Measurements from ENCODE around the gene STAB2.

Gene STAB2, protein sequence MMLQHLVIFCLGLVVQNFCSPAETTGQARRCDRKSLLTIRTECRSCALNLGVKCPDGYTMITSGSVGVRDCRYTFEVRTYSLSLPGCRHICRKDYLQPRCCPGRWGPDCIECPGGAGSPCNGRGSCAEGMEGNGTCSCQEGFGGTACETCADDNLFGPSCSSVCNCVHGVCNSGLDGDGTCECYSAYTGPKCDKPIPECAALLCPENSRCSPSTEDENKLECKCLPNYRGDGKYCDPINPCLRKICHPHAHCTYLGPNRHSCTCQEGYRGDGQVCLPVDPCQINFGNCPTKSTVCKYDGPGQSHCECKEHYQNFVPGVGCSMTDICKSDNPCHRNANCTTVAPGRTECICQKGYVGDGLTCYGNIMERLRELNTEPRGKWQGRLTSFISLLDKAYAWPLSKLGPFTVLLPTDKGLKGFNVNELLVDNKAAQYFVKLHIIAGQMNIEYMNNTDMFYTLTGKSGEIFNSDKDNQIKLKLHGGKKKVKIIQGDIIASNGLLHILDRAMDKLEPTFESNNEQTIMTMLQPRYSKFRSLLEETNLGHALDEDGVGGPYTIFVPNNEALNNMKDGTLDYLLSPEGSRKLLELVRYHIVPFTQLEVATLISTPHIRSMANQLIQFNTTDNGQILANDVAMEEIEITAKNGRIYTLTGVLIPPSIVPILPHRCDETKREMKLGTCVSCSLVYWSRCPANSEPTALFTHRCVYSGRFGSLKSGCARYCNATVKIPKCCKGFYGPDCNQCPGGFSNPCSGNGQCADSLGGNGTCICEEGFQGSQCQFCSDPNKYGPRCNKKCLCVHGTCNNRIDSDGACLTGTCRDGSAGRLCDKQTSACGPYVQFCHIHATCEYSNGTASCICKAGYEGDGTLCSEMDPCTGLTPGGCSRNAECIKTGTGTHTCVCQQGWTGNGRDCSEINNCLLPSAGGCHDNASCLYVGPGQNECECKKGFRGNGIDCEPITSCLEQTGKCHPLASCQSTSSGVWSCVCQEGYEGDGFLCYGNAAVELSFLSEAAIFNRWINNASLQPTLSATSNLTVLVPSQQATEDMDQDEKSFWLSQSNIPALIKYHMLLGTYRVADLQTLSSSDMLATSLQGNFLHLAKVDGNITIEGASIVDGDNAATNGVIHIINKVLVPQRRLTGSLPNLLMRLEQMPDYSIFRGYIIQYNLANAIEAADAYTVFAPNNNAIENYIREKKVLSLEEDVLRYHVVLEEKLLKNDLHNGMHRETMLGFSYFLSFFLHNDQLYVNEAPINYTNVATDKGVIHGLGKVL (N-terminal part only)

DNA sequence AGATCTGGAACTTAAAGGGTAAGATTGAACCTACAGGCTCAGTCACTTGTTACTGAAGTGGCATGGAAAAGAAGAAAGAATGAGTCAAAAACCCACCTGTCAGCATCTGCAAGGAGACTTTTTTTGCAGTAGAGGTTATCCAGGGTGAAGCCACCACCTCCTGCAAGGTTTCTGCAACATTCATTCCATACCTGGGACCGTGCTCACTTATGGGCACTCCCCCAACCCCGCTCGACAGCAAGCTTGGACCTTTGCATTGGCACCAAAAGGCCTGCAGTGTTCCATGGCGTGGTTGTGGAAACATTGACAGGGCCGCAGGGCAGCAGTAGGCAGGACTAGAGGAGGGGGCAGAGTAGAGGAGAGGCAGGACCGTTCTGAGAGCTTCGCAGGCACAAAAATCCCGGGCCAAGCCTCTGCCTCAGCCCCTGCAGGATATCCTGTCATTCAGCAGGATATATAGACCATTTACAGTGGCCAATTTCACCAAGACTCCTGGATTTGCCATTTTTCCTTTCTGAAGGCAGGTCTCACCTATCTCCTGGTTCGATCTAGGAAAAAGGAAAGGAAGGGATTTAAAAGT is at the start of gene STAB2:
STAB2 (plus strand) TSS at position 483 of the 580 bp plus-strand sequence. CDS start 204 bp downstream, outside the sequence.
- DNase-seq: no peak

DNA sequence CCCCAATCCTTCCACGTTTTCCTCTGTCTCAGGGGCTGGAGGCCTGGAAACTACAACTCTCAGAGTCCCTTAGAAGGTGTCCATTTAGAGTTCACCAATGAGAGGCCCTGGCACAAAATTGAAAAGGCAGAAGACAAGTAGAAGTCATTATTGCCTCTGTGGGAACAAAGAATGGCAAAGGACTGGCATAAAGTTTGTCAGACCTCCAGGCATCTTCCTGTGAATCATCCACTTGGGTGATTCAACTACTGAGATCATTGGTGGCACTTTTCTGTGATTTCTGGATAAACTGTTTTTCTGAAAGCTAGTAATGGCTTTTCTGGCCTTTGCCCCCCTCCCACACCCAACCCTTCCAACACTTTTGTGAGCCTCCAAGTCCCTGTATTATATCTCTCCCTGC is 48.7 kb upstream of the STAB2 start:
- no peak for DNase-seq

DNA sequence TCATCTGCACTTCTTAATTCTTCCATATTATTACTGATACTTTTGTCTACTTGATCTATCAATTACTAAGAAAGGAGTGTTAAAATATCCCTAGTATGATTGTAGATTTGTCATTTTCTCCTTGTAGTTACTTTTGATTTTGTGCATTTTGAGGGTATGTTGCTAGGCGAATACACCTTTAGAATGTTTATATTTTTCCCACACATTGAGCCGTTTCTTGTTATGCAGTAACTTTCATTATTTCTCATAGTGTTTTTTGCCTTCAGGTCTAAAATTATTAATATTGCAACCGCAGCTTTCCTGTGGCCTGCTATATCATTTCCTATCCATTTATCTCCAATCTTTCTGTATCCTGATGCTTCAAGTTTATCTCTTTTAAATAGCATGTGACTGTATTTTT is 46.8 kb upstream of the STAB2 start:
- DNase-seq: no peak

DNA sequence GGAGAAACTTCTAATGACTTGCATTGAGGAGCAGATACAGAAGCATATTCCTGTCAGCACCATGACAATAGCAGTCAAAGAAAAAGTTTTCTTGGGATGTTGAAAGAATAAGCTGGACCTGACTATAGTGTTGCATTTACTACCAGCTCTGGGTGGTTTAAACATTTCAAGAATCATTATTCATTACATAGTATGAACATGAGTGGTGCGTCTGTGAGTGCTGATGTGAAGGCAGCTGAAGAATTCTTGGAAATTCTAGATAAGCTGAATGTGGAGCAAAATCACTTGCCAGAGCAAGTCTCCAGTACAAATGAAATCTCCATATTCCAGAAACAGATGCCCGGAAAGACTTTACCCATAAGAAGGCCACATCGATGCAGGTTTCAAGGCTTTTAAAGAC is 45.0 kb upstream of the STAB2 start:
- no peak for DNase-seq

DNA sequence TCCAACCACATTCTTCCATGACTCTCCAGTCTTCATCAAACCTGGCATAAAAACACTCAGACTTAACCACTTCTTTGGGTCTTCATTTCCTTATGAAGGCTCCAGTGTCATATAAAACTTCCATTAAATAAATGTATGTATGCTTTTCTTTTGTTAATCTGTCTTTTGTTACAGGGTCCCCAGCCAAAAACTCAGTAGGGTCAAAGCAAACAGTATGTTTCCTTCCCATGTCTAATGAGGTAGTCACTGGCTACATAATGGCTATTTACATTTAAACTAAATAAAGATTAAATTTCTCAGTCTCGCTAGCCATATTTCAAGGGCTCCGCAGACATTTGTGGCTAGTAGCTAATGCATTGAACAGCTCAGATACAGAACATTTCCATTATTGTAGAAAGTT is 40.1 kb upstream of the STAB2 start:
- DNase-seq: no peak

DNA sequence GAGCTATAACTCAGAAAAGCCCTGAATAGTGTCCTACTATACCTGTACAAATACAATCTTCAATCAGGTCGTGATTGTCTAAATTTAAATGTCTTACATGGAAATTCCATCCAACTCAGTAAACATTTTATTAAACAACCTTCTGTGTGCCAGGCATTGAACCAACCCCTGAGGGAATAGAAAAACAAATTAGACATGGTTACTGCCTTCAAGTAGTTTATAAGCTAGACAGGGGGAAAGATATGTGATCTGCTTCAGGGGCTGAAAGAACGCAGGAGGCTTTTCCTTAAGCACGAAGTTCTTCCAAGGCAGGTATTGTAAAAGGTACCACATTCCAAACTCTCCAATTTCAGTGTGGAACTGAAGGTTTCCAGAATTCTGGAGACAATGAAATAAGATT is 39.7 kb upstream of the STAB2 start:
- no peak for DNase-seq

DNA sequence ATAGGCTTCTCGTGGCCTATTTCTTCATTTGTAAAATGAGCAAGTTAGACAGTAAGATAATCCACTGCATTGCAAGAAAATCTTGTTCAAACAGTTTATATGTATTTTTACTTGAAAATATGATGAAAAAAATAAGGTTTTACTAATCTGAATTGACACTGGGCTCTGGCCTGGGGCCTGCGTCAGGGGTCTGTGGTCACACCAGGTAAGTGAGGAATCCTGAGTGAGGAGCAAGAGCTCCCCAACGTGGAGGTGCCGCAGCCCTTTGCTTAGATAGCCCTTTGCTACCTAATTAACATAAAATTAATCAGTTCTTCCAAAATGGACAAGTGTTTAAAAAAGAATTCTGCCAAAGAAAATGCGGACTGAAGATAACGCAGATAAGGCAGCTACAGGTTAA is 39.1 kb upstream of the STAB2 start:
- DNase-seq: no peak

DNA sequence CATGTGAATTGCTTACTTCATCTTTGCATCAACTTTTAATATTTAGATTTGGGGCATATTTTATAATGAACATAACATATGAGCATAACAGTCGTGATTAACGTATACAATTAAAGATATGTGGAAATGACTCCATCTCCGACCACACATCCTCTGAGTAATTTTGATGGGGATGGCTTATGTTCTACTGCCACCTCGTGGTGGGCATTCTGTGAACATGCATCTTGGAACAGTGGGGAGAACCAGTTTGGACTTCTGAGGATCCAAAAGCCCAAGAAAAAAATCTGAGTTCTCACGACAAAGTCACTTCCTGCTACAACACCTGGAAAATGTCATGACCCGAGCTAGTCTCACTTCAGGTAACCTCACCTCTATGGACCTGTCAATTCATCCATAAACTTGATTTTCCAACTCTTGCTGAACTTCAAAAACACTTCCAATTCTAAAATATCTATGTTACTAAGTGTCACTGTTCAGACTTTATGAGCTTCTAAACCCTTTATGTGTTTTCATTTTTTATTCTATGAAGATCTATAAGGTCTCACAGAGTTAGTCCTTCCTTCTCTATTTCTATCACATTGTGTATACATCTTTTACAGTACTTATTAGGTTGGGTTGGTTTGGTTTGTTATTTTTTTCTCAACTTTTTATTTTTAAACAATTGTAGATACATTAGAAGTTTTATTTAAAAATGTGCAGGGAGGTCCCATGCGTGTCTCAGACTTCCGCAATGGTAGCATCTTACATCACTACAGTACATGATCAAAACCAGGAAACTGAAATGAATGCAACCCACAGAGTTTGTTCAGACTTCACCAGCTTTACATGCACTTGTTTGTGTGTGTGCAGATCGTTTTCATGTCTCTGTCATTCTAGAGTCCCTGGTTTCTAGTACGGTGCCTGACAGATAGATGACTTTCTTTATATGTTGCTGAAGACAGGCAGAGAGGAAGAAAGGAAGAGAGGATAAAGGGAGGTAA is 38.2 kb upstream of the STAB2 start:
- peak; percentile 50 for DNase-seq

DNA sequence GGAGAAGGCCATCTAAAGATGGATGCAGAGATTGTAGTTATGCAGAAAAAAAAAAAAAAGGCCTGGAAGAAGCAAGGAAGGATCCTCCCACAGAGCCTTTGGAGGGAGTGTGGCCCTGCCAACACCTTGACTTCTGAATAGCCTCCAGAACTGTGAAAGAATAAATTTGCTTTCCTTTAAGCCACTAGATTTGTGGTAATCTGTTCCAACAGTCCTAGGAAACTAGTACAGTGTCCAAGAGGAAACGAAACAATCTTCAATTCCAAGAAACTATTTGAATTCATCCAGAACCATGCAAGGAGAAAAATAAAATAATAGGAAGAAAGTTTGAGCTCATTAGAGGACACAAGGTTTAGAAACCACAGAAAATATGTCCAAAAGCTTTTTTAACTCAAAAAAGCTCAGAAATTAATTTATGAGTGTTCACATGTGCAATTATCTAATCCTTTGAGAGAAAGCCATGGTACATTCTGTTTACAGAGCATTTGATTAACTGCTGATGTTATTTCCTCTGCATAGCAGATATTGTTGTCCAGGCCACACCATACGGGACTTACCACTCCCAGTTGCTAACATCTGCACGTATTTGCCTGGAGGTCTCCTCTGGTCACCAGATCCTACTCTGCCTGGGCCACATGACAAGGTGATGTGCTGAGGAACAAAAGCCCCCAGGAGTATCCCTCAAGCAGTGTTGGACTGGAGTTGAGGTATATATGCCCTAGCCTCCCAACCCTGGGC is 30.0 kb upstream of the STAB2 start:
- no peak for DNase-seq

DNA sequence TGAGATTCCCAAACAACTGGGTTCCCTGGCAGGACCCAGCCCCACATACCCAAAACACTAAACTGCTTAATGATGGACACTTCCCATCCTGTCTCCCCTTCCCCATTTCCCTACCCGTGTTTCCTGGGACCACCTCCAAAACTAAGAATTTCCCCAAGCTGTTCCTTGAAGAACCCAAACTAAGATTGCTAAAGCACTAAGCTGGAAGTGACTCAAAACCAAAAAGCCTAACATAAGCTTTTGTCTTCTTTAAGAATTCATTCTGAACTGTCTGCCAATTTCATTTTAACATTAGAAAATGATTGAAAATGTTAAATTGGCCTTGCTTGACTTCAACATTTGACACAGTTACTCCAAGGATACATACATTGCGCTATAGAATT is 29.5 kb upstream of the STAB2 start:
- DNase-seq: no peak

DNA sequence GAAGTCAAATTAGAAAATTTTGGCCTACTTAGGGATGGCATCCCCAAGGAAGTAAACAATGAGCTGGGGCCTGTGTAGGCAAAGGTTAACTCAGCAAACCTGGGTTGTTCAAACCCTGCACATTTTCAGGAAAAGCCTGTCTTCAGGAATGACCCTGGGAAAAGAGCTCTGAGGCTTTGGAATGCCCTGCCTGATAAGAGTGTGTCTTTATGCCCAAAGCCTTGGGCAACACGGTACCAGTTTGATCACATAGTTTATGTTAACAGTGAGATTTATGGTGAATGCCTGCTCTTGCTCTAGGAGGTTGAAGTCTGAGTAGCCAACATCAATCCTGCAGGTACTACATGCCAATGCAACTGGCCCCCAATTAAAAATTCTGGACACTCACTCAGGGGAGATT is 28.2 kb upstream of the STAB2 start:
- DNase-seq: no peak

DNA sequence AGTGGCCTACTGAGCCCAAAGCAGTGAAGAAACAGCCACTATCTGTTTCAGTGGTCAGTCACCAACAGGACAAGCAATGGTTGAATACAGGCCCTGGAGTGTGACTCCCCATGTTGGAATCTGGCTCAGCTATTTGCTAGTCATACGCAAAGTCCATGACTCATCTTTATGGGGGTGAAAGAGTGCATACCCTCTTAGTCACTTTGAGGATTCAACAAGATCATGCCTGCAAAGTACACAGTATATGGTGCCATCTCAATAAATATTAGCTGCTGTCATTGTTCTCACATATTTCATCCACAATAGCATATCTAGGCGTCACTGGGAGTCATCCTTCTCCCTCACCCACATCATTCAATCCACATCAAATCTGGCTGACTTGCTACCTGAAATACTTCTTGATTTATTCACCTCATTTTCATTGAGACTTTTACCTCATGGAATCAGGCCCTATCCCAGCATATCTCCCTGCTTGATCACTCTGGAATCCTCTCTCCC is 26.4 kb upstream of the STAB2 start:
- DNase-seq: no peak

DNA sequence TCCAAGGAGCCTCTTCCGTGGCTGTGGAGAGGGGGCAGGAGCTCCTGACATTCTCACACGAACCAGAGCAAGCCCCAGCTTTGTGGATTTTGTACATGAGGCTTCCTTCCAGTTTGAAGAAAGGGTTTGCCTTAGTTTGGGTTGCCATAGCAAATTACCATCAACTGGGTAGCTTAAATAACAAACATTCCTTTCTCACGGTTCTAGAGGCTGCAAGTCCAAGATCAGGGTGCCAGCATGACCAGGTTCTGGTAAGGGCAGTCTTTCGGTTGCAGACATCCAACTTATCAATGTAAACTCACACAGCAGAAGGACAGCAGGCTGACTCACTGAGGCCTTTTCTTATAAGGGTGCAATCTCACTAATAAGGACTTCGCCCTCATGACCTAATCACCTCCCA is 25.9 kb upstream of the STAB2 start:
- DNase-seq: no peak

DNA sequence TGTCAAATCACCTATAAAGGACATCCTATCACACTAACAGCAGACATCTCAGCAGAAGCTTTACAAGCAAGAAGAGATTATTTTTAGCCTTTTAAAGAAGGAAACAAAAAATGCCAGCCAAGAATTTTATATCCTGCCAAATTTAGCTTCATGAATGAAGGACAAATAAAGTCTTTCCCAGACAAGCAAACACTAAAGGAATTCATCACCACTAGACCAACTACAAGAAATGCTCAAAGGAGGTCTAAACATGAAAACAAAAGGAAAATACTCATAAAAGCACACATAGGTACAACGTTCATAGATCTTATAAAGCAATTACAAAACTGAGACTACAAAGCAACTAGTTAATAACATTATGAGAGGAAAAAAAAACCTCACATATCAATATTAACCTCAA is 20.7 kb upstream of the STAB2 start:
- no peak for DNase-seq

DNA sequence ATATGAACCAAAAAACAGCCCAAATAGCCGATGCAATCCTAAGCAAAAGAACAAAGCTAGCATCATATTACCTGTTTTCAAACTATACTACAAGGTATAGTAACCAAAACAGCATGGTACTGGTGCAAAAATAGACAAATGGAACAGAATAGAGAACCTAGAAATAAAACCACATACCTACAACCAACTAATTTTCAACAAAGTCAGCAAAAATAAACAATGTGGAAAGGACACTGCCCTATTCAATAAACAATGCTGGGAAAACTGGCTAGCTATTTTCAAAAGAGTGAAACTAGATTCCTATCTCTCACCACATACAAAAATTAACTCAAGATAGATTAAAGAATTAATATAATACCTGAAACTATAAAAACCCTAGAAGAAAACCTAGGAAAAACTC is 17.8 kb upstream of the STAB2 start:
- no peak for DNase-seq

DNA sequence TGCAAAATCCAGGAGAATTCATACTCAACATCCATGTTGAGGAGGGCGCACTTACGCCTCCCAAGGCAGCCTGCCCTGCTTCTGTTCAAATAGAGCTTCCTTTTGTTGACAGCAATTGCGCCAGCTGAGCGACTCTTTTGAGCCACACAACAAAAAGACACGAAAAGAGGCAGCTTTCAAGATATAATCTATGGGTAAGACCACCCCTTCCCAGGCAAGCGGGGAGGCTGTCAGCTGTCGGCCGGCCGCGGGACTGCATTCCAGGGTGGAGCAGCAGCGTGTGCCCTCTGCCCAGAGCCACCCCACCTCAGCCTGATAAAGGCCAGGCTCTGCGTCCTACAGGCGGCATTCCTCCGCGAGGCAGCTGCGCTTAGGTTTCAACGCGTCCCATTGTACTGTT is 15.8 kb upstream of the STAB2 start:
- no peak for DNase-seq

DNA sequence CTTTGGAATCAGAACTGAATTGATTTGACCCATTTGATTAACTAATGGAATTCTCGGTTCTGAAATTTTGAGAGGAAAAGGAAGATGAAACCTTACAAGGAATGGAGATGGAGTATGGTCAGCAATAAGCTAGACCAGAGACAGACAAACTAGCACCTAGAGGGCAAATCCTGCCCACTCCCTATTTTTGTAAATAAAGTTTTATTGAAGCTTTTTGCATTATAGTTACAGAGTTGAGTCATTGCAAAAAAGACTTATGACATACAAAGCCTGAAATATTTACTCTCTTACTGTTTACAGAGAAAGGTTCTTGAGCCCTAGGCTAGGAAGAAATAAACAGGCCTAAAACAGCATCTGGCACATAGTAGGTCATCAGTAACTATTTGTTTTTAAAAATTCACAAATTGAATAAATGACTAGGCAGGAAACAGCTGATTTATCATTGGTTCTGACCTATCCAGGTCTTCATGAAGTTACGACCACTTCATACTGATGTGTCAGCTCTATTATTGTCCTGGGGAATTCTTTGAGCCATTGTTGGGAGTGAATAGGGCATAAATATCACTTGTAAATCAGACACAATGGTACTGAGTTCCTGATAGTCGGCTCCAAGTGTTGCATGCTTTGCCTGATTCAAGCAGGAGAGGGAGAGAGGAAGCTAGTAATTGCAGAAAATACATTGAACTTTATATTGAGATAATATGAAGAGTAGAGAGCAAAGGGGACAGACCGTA is 14.6 kb upstream of the STAB2 start:
- DNase-seq: no peak

DNA sequence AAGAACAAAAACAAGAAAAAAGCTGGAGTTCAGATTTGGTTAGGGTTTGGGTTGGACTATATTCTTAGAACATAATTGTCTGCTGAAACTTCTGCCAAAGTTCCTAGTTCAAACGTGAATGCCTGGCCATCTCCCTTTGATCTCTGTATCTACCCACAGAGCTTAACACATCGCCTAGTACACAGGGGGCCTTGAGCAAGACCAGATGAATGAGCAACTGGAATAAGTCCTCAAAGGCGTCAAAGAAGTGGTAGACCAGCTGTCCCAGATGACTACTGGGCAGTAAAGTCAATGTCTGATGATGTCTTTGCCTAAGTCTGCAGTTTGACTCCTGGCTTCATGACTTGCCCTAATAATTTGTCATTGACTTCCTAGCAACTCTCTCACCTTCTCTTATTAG is 13.9 kb upstream of the STAB2 start:
- DNase-seq: no peak

DNA sequence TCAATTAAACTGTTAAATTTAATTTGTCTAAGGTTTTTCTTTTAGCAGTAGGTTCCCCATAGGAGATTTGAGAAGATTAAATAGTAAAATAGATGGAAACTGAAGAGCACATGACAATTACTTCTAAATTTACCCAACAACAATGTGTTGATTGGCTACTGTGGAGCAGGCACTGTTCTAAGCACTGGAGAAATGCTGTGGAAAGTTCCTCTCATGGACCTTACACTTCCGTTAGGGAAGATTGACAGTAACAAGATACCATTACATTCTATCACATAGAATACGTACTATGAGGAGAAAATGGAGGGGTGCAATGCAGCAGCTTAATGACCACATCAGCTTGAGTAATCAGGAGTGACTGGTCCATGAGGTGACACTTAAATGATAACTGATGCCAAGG is 8.1 kb upstream of the STAB2 start:
- no peak for DNase-seq

DNA sequence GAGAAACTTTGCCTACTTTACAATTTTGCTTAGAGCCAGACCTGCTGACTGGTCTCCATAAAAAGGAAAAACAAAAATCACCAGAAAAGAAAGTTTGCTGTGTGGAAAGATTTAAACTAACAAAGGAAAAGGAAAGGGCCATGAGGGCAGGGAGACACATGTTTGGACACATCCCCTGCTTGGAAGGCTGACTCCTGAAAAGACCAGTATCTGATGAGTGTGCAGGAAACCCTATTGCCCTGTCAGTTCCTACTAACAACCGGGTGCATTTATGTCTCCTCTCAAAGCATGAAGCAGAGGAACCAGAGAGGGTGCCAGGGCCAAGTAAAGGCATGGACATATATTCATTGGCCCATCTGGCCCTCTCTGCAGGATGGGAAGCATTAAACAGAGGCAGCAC is 7.0 kb upstream of the STAB2 start:
- no peak for DNase-seq

Data from CD4-positive, alpha-beta T cell treated with Interleukin-15 for 1 hour (primary cell).